SKM-1 (cell line): ENCODE results near the gene METTL16.

Source experiments
- DNase-seq: peaks from one replicate; lab custom pipeline; 2025; ENCODE audit not compliant: unreplicated experiment; lab: John Stamatoyannopoulos, UW

METTL16 gene

GRCh38 chr17:2385240-2386210 is 126.2 kb downstream of the METTL16 start:
- no peak for DNase-seq

- DNase-seq: no peak
These were observed 127.1 kb downstream of the METTL16 start for GRCh38 chr17:2384439-2385127.

GRCh38 chr17:2383628-2384167 is 128.0 kb downstream of the METTL16 start:
- DNase-seq: no peak

- no peak for DNase-seq
These were observed 130.6 kb downstream of the METTL16 start for GRCh38 chr17:2380950-2381649.

- DNase-seq: no peak
These were observed 131.3 kb downstream of the METTL16 start for GRCh38 chr17:2380226-2380922.

- no peak for DNase-seq
These were observed 132.0 kb downstream of the METTL16 start for GRCh38 chr17:2379489-2380225.

- no peak for DNase-seq
These were observed 132.8 kb downstream of the METTL16 start for GRCh38 chr17:2378905-2379304.

GRCh38 chr17:2377659-2378058 is 134.0 kb downstream of the METTL16 start:
- DNase-seq: no peak

GRCh38 chr17:2376107-2376506 is 135.6 kb downstream of the METTL16 start:
- no peak for DNase-seq

GRCh38 chr17:2375406-2375805 is 136.3 kb downstream of the METTL16 start:
- no peak for DNase-seq

GRCh38 chr17:2374549-2375285 is 137.0 kb downstream of the METTL16 start:
- no peak for DNase-seq

GRCh38 chr17:2373179-2373578 is 138.5 kb downstream of the METTL16 start:
- DNase-seq: no peak

- DNase-seq: no peak
These were observed 139.0 kb downstream of the METTL16 start for GRCh38 chr17:2372681-2373080.

- no peak for DNase-seq
These were observed 139.5 kb downstream of the METTL16 start for GRCh38 chr17:2372180-2372579.

- no peak for DNase-seq
These were observed 140.2 kb downstream of the METTL16 start for GRCh38 chr17:2371183-2372130.

- no peak for DNase-seq
These were observed 141.5 kb downstream of the METTL16 start for GRCh38 chr17:2370211-2370589.

GRCh38 chr17:2369551-2370210 is 142.0 kb downstream of the METTL16 start:
- DNase-seq: no peak

GRCh38 chr17:2369039-2369438 is 142.6 kb downstream of the METTL16 start:
- no peak for DNase-seq
